K562 (cell line): ENCODE results near the gene ASIP. TPM values are rescaled to one million over a fixed set of nuclear protein-coding genes. Genes with fewer than 3 reads are reported as not detected.

ENCODE experiments used
- ATAC-seq: fragments of 200-7000 bp; cut with Tn5 transposase; 3 replicates; pipeline ENCODE4 v1.9.1; 2020; ENCODE audit warnings: moderate library complexity
- BruUV-seq: library from RNA; stranded (reverse); fragments of 400-500 nt; replicated peaks from 2 replicates; lab custom pipeline; 2021; lab: Mats Ljungman, UMichigan
- CTCF ChIA-PET: fragments of 300-600 bp; formaldehyde crosslinking; extraction: SDS; loops from one replicate; lab custom pipeline; 2021; ENCODE audit warnings: low intra/inter-chr PET ratio; lab: Yijun Ruan, JAX
- POLR2A ChIA-PET: fragments of 300-600, 350-650 bp; sonication (Branson Sonifier 250); formaldehyde crosslinking; extraction: SDS; loops from one replicate; lab custom pipeline; 2021; ENCODE audit warnings: antibody characterized with exemption, inconsistent platforms; lab: Yijun Ruan, JAX
- DNase-seq, 4 experiments: peaks; one replicate each; pipeline versions ENCODE4 v3.0.0 to v3.0.0-alpha.2; 2011 to 2018; ENCODE audit warnings: low spot score in 3 of 4, mixed read lengths in 3 of 4; ENCODE audit errors: extremely low read depth in 1 of 4
- FAIRE-seq: peaks from 2 replicates; lab custom pipeline; 2011; peaks lifted over from hg19 to GRCh38; lab: Jason Lieb, UNC
- H2AFZ ChIP-seq: 2 replicates; pipeline ENCODE4 v1.6.0; 2011; ENCODE audit warnings: low read depth, low read length, control low read depth, inconsistent platforms
- H3K27ac ChIP-seq: fragments of 200-600 bp; 3 replicates; pipeline ENCODE4 v1.8.0; 2011; ENCODE audit warnings: low read depth, mild to moderate bottlenecking, control low read depth, inconsistent platforms, low read length, moderate library complexity, mixed read lengths; ENCODE audit errors: extremely low read depth
- H3K27me3 ChIP-seq, 2 experiments: fragments of 300-600 bp in 1 of 2; 2 replicates in 1 of 2; 3 replicates in 1 of 2; pipeline versions ENCODE4 v1.6.0 to v1.8.0; 2011; ENCODE audit warnings: inconsistent platforms in 2 of 2, low read length in 2 of 2, mild to moderate bottlenecking in 1 of 2, mixed read lengths in 1 of 2, moderate library complexity in 1 of 2; ENCODE audit not compliant: control insufficient read depth in 2 of 2, insufficient read depth in 2 of 2
- H3K36me3 ChIP-seq: fragments of 300-600 bp; 3 replicates; pipeline ENCODE4 v1.8.0; 2011; ENCODE audit warnings: mild to moderate bottlenecking, low read length, inconsistent platforms; ENCODE audit not compliant: control insufficient read depth, insufficient read depth
- H3K4me1 ChIP-seq, 2 experiments: fragments of 200-600 bp in 1 of 2; replicated peaks in 1 of 2; 2 replicates in 1 of 2; 3 replicates in 1 of 2; pipeline versions ENCODE4 v1.5.1 to v1.8.0; 2011; ENCODE audit warnings: inconsistent platforms in 2 of 2, low read length in 2 of 2, mild to moderate bottlenecking in 1 of 2, mixed read lengths in 1 of 2, moderate library complexity in 1 of 2; ENCODE audit not compliant: control insufficient read depth in 2 of 2, insufficient read depth in 2 of 2
- H3K4me2 ChIP-seq: 2 replicates; pipeline ENCODE4 v1.6.1; 2011; ENCODE audit warnings: low read length, control low read depth, inconsistent platforms, mixed read lengths; ENCODE audit not compliant: insufficient read depth
- H3K4me3 ChIP-seq: fragments of 200-600 bp; sonication (generic), shearing (Covaris generic); 2 replicates; pipeline ENCODE4 v1.5.1; 2016; ENCODE audit warnings: control low read depth, inconsistent platforms
- H3K79me2 ChIP-seq: fragments of 200-600 bp; 3 replicates; pipeline ENCODE4 v1.8.0; 2011; ENCODE audit warnings: low read length, inconsistent platforms; ENCODE audit not compliant: control insufficient read depth, insufficient read depth
- H3K9ac ChIP-seq, 2 experiments: 2 replicates each; pipeline versions ENCODE4 v1.6.0 to v1.6.1; 2011; ENCODE audit warnings: low read depth in 2 of 2, low read length in 2 of 2, control low read depth in 1 of 2, inconsistent platforms in 1 of 2, mild to moderate bottlenecking in 1 of 2, mixed read lengths in 1 of 2; ENCODE audit not compliant: insufficient read depth in 1 of 2
- H3K9me1 ChIP-seq: one replicate; pipeline ENCODE4 v1.6.0; 2011; ENCODE audit warnings: inconsistent platforms, mild to moderate bottlenecking, low read length, moderate library complexity; ENCODE audit not compliant: control insufficient read depth, insufficient read depth
- H3K9me3 ChIP-seq: replicated peaks from 2 replicates; pipeline ENCODE4 v1.5.1; 2011; ENCODE audit warnings: low read depth, low read length, inconsistent platforms; ENCODE audit not compliant: control insufficient read depth, insufficient read depth
- H4K20me1 ChIP-seq: replicated peaks from 2 replicates; pipeline ENCODE4 v1.6.1; 2011; ENCODE audit warnings: low read length, inconsistent platforms, mixed read lengths; ENCODE audit not compliant: control insufficient read depth, insufficient read depth
- FOXJ2 ChIP-seq: fragments of 200-800 bp; sonication (Bioruptor generic); IDR thresholded peaks from 2 replicates; pipeline ENCODE4 v1.6.1; 2016; ENCODE audit warnings: missing genetic modification characterization, missing compliant biosample characterization
- ILK ChIP-seq: fragments of 450-650 bp; IDR thresholded peaks from 2 replicates; pipeline ENCODE4 v1.6.1; 2016; ENCODE audit warnings: missing genetic modification characterization, low read depth, mild to moderate bottlenecking, missing compliant biosample characterization, moderate library complexity, borderline replicate concordance
- NFE2 ChIP-seq: IDR thresholded peaks from 2 replicates; pipeline ENCODE4 v1.6.1; 2014; ENCODE audit warnings: antibody characterized with exemption, low read depth
- PHB2 ChIP-seq: fragments of 450-650 bp; IDR thresholded peaks from 2 replicates; pipeline ENCODE4 v1.6.1; 2017; ENCODE audit warnings: low read depth
- RNF219 ChIP-seq: fragments of 250-450 bp; sonication (Bioruptor Pico); IDR thresholded peaks from 2 replicates; pipeline ENCODE4 v1.5.0; 2022; ENCODE audit warnings: mild to moderate bottlenecking
- ZFPM2 ChIP-seq: fragments of 250-450 bp; sonication (Bioruptor Pico); IDR thresholded peaks from 2 replicates; pipeline ENCODE4 v1.5.1; 2022; ENCODE audit warnings: mild to moderate bottlenecking
- ZKSCAN3 ChIP-seq: fragments of 250-450 bp; sonication (Bioruptor Pico); IDR thresholded peaks from 2 replicates; pipeline ENCODE4 v1.4.0; 2020
- ZNF239 ChIP-seq: fragments of 250-450 bp; sonication (Bioruptor Pico); IDR thresholded peaks from 2 replicates; pipeline ENCODE4 v1.4.0; 2020; ENCODE audit warnings: mild to moderate bottlenecking
- ZNF77 ChIP-seq: fragments of 250-450 bp; sonication (Bioruptor Pico); IDR thresholded peaks from 2 replicates; pipeline ENCODE4 v1.5.0; 2020
- ZNF785 ChIP-seq: fragments of 250-450 bp; sonication (Bioruptor Pico); IDR thresholded peaks from 2 replicates; pipeline ENCODE4 v1.4.0; 2020; ENCODE audit warnings: mild to moderate bottlenecking
- ZSCAN29 ChIP-seq: fragments of 450-650 bp; IDR thresholded peaks from 2 replicates; pipeline ENCODE4 v1.6.1; 2017
- WGBS: fragments of 100-300 bp; shearing (Covaris generic); methylation state at CpG from one replicate; pipeline ENCODE4 v1.1.6; 2016; ENCODE audit warnings: low coverage, mixed read lengths; ENCODE audit not compliant: insufficient coverage; ENCODE audit errors: missing lambda C conversion rate; 5-methylcytosine and 5-hydroxymethylcytosine counted together
- in situ Hi-C: fragments of 300-500 bp; cut with MboI; formaldehyde crosslinking; loops from 4 replicates; pipeline ENCODE4 v1.15.0; 2018; ENCODE audit warnings: inconsistent platforms, mixed read lengths
- intact Hi-C: fragments of 100-400 bp; cut with micrococcal nuclease; formaldehyde crosslinking; loops from 2 replicates; pipeline ENCODE4 v1.14.2; 2022
- polyA plus RNA-seq, 8 experiments: library from polyadenylated mRNA; depleted of rRNA in 4 of 8; stranded (reverse) in 5 of 8; unstranded in 3 of 8; fragments of >200 nt; fragmentation: Nextera tagmentation in 2 of 8; fragmentation: Illumina TruSeq in 1 of 8; extraction: Ambion mirVana in 2 of 8; extraction: Trizol in 1 of 8; gene quantifications; 2 replicates each; pipeline versions ENCODE4 v1.2.1 to v1.2.3, GENCODE V29; 2011 to 2014; ENCODE audit warnings: inconsistent platforms in 1 of 8, missing spikeins in 1 of 8
- total RNA-seq, 7 experiments: library from RNA; depleted of rRNA in 6 of 7; stranded (reverse); fragments of >200 nt in 6 of 7; fragmentation: Illumina TruSeq in 2 of 7; extraction: Trizol in 2 of 7; gene quantifications; 2 replicates each; pipeline versions ENCODE4 v1.2.1 to v1.2.3, GENCODE V29; 2011 to 2021; ENCODE audit warnings: low replicate concordance in 1 of 7

Gene ASIP
- total and polyA plus RNA-seq, 9 of the 15 experiments (the other 6 are each of a cell fraction or from before 2014, with no cell fraction given): not detected

- peaks cover 46% of the 10 kb centered on the region; the same call in 1 of the 3 replicates for H3K36me3 ChIP-seq
- H3K9ac ChIP-seq: no peak overlapping the region
- POLR2A ChIA-PET: interaction anchor here (1.3 to 1.5 kb wide), 2 partner anchors 9 to 12 kb away, joined by 3 to 4 read pairs; no protein-coding TSS in a partner anchor
- WGBS: 91% methylated on average over 7 of the region's 9 CpGs
- no peaks in the 10 kb centered on the region for H3K9me1 ChIP-seq
- no TSS peak for BruUV-seq
- TF ChIP-seq NFE2: no peak
- no peak for TF ChIP-seq ZKSCAN3
- no peak for TF ChIP-seq ZNF785
- no peak for TF ChIP-seq ZNF77 (CRISPR knock-in tag)
- TF ChIP-seq RNF219: no peak
- no peak for TF ChIP-seq ILK (tag)
- TF ChIP-seq ZFPM2 (CRISPR knock-in tag): no peak
- TF ChIP-seq PHB2: no peak
- no peak for TF ChIP-seq ZSCAN29
- TF ChIP-seq FOXJ2 (tag): no peak
- no peak for TF ChIP-seq ZNF239 (CRISPR knock-in tag)
- no peaks in the 10 kb centered on the region for H4K20me1 ChIP-seq
- in situ Hi-C loops: no loop called here
- ATAC-seq (no peak), FAIRE-seq (peak; percentile 6), DNase-seq (no peak)
- CTCF ChIA-PET: no interaction called here
- H3K4me2 ChIP-seq: no peak overlapping the region
- no peak overlapping the region for H2AFZ ChIP-seq
- intact Hi-C loops: no loop called here
- H3K27me3 ChIP-seq: no peaks in the 10 kb centered on the region
- no peak overlapping the region for H3K4me3 ChIP-seq
- peaks cover 0 to 6% of the 10 kb centered on the region in 2 experiments; a peak in 1 of 5 replicates for H3K4me1 ChIP-seq
- H3K79me2 ChIP-seq: no peaks in the 10 kb centered on the region
- no peak overlapping the region for H3K27ac ChIP-seq
- no peaks in the 10 kb centered on the region for H3K9me3 ChIP-seq
These were observed 28.9 kb downstream of the ASIP start for GRCh38 chr20:34269996-34270627.
